Activated naive CD4-positive, alpha-beta T cell treated with anti-CD3 and anti-CD28 coated beads for 36 hours (primary cell): Measurements from ENCODE around the gene EEF2KMT. TPM values are rescaled to one million over a fixed set of nuclear protein-coding genes. Genes with fewer than 3 reads are reported as not detected.

ENCODE experiments used
- CTCF ChIA-PET: fragments of 350-600 bp; sonication (Branson Sonifier 250); formaldehyde crosslinking; loops from one replicate; lab custom pipeline; 2021; ENCODE audit warnings: antibody characterized with exemption; lab: Charles Lee
- DNase-seq: peaks from one replicate; pipeline ENCODE4 v3.0.0-alpha.2; 2020
- H3K27ac Mint-ChIP-seq: one replicate; pipeline ENCODE4 v1.8.0; 2021; ENCODE audit warnings: mild to moderate bottlenecking, mixed read lengths
- H3K27me3 Mint-ChIP-seq: one replicate; pipeline ENCODE4 v1.8.0; 2021; ENCODE audit warnings: low read depth, mixed read lengths
- H3K36me3 Mint-ChIP-seq: one replicate; pipeline ENCODE4 v1.8.0; 2021; ENCODE audit warnings: low read depth, mixed read lengths
- H3K4me1 Mint-ChIP-seq: one replicate; pipeline ENCODE4 v1.8.0; 2021; ENCODE audit warnings: low read depth, mixed read lengths
- H3K4me3 Mint-ChIP-seq: one replicate; pipeline ENCODE4 v1.8.0; 2021; ENCODE audit warnings: mild to moderate bottlenecking, moderate library complexity, mixed read lengths
- H3K9me3 Mint-ChIP-seq: one replicate; pipeline ENCODE4 v1.8.0; 2021; ENCODE audit warnings: mixed read lengths
- intact Hi-C: fragments of 100-400 bp; cut with micrococcal nuclease; formaldehyde crosslinking; loops from one replicate; pipeline ENCODE4 v1.15.1; 2023
- total RNA-seq, 2 experiments: library from RNA; stranded (reverse); gene quantifications; one replicate each; pipeline ENCODE4 v1.2.3, GENCODE V29; 2021

EEF2KMT gene
- total RNA-seq, 2 experiments from 2014 or later, result 13.8 to 14.2 TPM

- H3K4me3 Mint-ChIP-seq, result no peak overlapping the region
- intact Hi-C loops, result no loop called here
- no peaks in the 10 kb centered on the region for H3K36me3 Mint-ChIP-seq
- no peaks in the 10 kb centered on the region for H3K4me1 Mint-ChIP-seq
- no peak overlapping the region for H3K27ac Mint-ChIP-seq
- CTCF ChIA-PET, result no interaction called here
- H3K27me3 Mint-ChIP-seq, result no peaks in the 10 kb centered on the region
- no peak for DNase-seq
- no peaks in the 10 kb centered on the region for H3K9me3 Mint-ChIP-seq
These were observed 53.5 kb downstream of the EEF2KMT start for GRCh38 chr16:5044011-5044540.

DNA sequence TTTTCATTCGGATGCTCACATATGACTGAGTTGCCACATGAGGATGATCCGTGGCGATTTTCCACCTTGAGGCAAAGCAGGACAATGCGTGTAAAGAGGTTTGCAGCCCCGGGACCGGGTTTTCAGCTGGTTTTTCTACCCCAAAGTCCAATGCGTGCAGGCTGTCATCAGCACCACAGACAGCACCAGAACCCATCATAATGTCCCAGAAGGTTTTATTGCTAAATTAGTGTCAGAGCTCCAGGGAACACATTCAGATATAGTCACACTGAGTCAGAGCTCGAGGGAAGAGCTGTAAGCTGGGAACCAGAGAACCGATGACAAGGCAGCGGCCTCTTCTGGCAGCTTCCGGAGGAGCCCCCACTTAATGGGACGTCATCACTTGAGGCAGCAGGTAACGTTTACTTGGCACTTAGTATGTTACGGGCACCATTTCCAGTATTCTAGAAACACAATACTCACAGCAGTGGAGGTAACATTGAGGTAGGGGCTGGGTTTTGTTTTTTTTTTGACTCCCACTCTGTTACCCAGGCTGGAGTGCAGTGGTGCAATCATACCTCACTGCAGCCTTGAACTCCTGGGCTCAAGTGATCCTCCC lies 54.9 kb downstream of the EEF2KMT start:
- Mint-ChIP-seq H3K36me3 (no peaks in the 10 kb centered on the region), H3K27me3 (no peaks in the 10 kb centered on the region), H3K4me3 (no peak overlapping the region), H3K9me3 (no peaks in the 10 kb centered on the region), H3K27ac (no peak overlapping the region), H3K4me1 (no peaks in the 10 kb centered on the region)
- DNase-seq, result no peak
- intact Hi-C loops, result no loop called here
- CTCF ChIA-PET, result no interaction called here

- Mint-ChIP-seq H3K4me3 (no peak overlapping the region), H3K27me3 (no peaks in the 10 kb centered on the region), H3K4me1 (no peaks in the 10 kb centered on the region), H3K27ac (no peak overlapping the region), H3K9me3 (no peaks in the 10 kb centered on the region), H3K36me3 (no peaks in the 10 kb centered on the region)
- CTCF ChIA-PET, result interaction anchor here (0.6 kb wide), 1 partner anchor 21 kb away, joined by 3 read pairs; no protein-coding TSS in a partner anchor
- intact Hi-C loops, result no loop called here
- no peak for DNase-seq
These were observed 55.9 kb downstream of the EEF2KMT start for GRCh38 chr16:5041600-5042133.

DNA sequence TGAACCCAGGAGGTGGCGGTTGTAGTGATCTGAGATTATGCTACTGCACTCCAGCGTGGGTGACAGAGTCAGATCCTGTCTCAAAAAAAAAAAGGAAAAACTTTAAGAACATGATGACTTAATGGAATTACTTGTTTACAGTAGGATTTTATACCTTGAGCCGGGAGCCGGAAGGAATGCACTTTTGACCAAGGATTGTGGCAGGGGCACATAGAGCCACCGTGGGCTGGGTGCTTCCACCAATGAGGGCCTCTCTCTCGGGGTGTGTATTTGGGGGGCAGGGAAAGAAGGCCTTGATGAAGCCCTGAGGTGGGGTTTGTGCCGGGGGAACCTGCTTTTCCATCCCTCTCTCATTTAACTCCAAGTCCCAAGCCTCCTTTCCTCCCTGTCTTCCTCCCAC lies 57.1 kb downstream of the EEF2KMT start:
- intact Hi-C loops, result no loop called here
- Mint-ChIP-seq H3K27me3 (no peaks in the 10 kb centered on the region), H3K9me3 (no peaks in the 10 kb centered on the region), H3K27ac (no peak overlapping the region), H3K4me1 (no peaks in the 10 kb centered on the region), H3K36me3 (no peaks in the 10 kb centered on the region), H3K4me3 (no peak overlapping the region)
- DNase-seq, result no peak
- CTCF ChIA-PET, result interaction anchor here (0.6 kb wide), 1 partner anchor 22 kb away, joined by 3 read pairs; no protein-coding TSS in a partner anchor

GRCh38 chr16:5036228-5037156 lies 61.1 kb downstream of the EEF2KMT start:
- peaks cover 16% of the 10 kb centered on the region for H3K4me1 Mint-ChIP-seq
- intact Hi-C loops, result no loop called here
- no peaks in the 10 kb centered on the region for H3K36me3 Mint-ChIP-seq
- no peak overlapping the region for H3K27ac Mint-ChIP-seq
- CTCF ChIA-PET, result no interaction called here
- no peak for DNase-seq
- H3K27me3 Mint-ChIP-seq, result no peaks in the 10 kb centered on the region
- H3K4me3 Mint-ChIP-seq, result no peak overlapping the region
- H3K9me3 Mint-ChIP-seq, result no peaks in the 10 kb centered on the region

GRCh38 chr16:5035909-5036227 lies 61.7 kb downstream of the EEF2KMT start:
- H3K27me3 Mint-ChIP-seq, result no peaks in the 10 kb centered on the region
- H3K36me3 Mint-ChIP-seq, result no peaks in the 10 kb centered on the region
- peaks cover 16% of the 10 kb centered on the region for H3K4me1 Mint-ChIP-seq
- no peaks in the 10 kb centered on the region for H3K9me3 Mint-ChIP-seq
- H3K27ac Mint-ChIP-seq, result no peak overlapping the region
- no peak overlapping the region for H3K4me3 Mint-ChIP-seq
- intact Hi-C loops, result no loop called here
- no peak for DNase-seq
- CTCF ChIA-PET, result no interaction called here

Other genes starting within 250 kb of the EEF2KMT start
- gene PPL, start 160.6 kb downstream of the EEF2KMT start, total RNA-seq, result under 1 TPM in 1 of 2 experiments, not detected in 1; 0.07 TPM
- gene SEC14L5, start 139.5 kb downstream of the EEF2KMT start, total RNA-seq, result not detected
- 1 to 10 TPM; 5.8 to 7.9 TPM for gene NAGPA, start 63.9 kb downstream of the EEF2KMT start, total RNA-seq
- gene C16orf89, start 31.8 kb downstream of the EEF2KMT start, total RNA-seq, result not detected
- gene ALG1, start 26.0 kb downstream of the EEF2KMT start, total RNA-seq, result 1 to 10 TPM; 8.6 to 8.9 TPM